GM08714 (cell line): Measurements from ENCODE around the gene IZUMO2.

Source experiments
- H3K4me3 ChIP-seq: fragments of 200-500 bp; sonication (Bioruptor generic); 2 replicates; pipeline ENCODE4 v1.5.1; 2014; ENCODE audit warnings: mild to moderate bottlenecking, low read length, inconsistent platforms
- ZNF274 ChIP-seq: IDR thresholded peaks from 2 replicates; pipeline ENCODE4 v1.6.1; 2012; ENCODE audit warnings: mild to moderate bottlenecking, low read depth, low read length

Gene IZUMO2

DNA sequence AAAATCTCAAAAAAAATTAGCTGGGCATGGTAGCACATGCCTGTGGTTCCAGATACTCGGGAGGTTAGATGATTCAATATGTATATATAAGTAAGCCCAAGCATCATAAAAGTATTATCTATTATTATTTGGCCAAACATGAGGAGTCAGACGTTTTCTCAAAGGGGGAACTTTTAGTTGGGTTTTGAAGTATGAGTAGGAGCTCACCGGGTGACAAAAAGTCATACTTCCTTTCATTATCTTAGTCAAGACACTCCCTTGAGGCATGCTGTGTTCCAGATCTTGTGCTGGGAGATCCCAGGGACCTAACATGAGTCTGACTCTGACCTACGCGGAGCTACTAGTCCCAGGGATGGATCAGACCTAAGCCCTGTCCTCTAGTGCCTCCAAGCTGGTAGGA is 32.1 kb upstream of the IZUMO2 start:
- TF ChIP-seq ZNF274: no peak
- H3K4me3 ChIP-seq: no peak overlapping the region

DNA sequence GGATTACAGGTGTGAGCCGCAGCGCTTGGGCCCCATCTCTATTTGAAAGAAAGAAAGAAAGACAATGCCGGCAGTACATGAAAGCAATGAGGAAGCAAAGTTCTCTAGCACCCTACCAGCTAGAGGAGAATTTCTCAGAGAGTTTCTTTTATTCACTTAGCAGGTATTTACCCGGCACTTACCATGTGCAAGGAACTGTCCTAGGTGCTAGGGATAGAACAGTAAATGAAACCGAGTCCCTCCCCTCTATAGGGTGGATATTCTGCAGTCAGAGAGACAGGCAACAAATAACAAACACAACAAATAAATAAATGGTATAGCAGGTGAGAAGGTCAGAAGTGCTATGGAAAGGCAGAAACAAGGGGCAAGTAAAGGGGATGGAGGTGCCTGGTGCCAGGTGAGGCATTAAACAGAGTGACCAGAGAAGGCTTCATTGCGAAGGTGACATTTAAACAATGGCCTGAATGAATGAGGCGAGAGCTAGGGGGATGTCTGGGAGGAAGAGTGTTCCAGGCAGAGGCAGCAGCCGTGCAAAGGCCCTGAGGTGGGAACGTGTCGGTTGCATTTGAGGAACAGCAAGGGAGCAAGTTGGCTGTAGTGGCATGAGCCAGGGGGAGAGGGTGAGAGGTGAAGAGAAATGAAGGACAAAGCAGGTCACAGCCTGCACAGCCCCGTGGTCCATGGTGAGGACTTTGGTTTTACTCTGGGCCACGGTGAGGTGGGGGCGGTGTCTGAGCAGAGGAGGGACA is 29.6 kb upstream of the IZUMO2 start:
- no peak overlapping the region for H3K4me3 ChIP-seq
- no peak for TF ChIP-seq ZNF274

DNA sequence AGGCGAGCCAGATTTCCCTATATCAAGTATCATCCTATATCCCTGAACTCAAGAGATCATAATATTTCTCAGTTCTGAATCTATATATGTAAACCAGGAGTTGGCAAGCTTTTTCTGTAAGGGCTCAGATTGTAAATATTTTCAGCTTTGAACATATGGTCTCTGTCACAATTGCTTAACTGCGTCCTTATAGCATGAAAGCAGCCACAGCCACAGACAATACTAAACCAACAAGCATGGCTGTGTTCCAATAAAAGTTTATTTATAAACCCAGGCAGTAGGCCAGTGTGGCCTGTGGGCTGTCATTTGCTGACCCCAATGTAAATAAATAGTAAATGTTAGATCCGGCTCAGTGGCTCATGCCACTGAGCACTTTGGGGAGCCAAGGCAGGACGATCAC is 28.1 kb upstream of the IZUMO2 start:
- TF ChIP-seq ZNF274: no peak

DNA sequence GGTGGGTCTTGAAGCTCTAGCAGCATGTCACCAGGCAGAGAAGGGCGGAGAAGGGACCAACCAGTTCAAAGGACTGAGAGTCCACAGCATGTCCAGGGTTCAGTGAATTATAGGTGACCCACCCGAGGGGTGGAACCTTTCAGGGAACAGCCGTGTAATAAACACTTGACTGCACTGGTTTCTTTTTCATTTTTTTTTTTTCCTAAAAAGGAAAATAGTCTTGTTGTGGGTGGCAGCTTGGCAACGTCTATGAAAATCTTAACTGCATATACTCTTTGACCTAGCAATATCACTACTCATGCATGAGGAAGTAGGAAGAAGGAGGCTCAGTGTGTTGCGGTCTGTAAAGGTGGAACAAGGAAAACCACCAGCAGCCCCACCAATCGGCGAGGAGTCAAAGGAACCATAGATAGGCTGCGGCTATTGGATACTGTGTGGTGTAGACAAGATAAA is 27.4 kb upstream of the IZUMO2 start:
- no peak overlapping the region for H3K4me3 ChIP-seq
- TF ChIP-seq ZNF274: no peak

More for the DNA sequence above, 28.1 kb upstream of the IZUMO2 start:
- no peak overlapping the region for H3K4me3 ChIP-seq

DNA sequence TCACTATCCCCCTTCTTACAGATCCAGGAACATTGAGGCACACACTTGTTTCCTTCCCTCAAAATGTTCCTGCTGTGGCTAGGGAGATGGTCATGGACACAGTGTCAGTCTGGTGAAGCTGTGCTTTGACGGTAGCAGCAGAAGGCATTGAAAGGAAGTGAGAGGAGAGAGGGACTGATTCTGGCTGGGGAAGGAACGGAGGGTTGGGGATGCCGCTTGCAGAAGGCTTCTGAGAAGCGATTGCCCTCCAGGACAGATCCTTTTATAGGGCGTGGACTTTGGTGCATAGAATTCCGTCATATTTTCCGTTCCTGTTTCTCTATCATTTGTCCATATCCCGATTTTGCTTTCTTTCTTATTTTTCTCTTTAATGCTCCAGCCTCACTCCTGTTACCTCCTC is 26.2 kb upstream of the IZUMO2 start:
- TF ChIP-seq ZNF274: no peak
- H3K4me3 ChIP-seq: no peak overlapping the region

DNA sequence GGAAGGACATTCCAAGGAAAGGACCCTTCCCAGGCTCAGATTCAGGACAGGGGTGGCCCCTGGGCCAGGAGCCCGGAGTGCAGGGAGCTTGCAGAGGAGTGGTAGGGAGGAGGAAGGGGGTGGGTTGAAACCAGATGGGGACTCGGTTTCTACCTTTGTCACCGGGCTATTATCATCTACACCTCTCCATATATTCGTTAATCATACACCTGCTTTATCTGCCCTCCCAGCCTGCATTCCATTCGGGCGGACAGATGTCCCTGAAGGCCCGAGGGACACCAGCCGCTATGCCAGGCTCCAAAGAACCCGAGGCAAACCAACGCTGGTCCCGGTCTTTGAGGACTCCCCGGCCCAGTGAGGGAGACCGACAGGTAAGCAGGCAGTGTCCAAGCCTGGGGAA is 24.9 kb upstream of the IZUMO2 start:
- no peak overlapping the region for H3K4me3 ChIP-seq
- TF ChIP-seq ZNF274: no peak

DNA sequence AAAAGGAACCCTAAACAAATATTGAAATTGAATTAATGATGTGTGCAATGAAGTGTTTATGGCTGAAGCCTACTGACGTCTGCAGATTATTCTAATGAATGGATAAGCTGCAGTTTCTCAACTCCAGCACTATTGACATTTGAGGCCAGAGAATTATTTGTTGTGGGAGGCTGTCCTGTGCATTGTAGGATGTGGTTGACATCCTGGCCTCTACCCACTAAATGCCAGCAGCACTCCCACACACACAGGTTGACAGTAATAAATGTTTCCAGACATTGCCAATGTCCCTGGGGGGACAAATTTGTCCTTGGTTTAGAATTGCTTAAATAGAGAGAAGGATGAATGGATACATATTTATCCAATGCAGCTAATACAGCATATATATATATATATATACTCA is 21.1 kb upstream of the IZUMO2 start:
- H3K4me3 ChIP-seq: no peak overlapping the region
- no peak for TF ChIP-seq ZNF274

DNA sequence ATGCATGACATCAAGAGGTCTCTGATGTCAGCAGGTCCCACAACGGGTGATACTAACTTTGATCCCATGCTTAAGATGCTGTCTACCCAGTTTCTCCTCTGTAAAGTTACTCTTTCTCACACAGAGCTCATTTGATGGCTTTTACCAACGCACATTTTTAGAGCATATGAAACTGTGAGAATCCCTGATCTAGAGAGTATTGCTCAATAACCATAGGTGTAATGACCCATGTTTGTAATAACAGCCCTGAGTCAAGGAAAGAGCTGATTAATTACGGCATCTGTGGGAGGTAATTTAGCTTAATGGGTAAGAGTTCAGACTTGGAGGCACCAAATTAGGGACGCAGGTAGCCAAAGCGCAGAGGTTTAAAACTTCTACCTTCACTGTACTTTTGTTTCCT is 18.0 kb upstream of the IZUMO2 start:
- no peak for TF ChIP-seq ZNF274
- no peak overlapping the region for H3K4me3 ChIP-seq

DNA sequence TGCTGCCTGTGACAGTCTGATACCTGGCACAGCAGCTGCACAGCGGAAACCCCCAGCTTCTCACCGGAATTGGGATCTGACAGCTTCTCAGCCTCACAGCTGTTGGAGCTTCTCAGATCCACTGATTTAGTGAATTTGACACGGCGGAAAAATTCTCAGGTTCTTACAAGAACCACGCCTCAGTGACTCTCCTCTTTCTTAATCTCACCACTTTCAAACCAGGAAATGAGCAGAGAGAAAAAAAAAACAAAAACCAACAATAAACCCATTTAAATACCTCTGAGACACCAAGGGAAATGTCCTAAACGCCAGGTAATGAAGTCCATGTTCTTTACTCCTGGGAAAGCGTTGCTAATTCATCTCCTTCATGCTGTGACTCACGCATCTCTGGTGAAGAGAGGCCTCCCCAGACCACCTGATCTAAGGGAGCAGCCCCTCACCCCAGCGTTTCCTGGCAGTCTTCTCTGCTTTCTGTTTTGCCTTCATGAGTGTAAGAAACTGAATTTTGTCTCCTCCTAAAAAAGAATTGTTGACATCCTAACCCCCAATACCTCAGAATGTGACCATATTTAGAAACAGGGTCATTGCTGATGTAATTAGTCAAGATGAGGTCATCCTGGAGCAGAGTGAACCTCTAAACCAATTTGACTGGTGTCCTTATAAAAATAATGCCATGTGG is 15.9 kb upstream of the IZUMO2 start:
- H3K4me3 ChIP-seq: no peak overlapping the region
- TF ChIP-seq ZNF274: no peak

DNA sequence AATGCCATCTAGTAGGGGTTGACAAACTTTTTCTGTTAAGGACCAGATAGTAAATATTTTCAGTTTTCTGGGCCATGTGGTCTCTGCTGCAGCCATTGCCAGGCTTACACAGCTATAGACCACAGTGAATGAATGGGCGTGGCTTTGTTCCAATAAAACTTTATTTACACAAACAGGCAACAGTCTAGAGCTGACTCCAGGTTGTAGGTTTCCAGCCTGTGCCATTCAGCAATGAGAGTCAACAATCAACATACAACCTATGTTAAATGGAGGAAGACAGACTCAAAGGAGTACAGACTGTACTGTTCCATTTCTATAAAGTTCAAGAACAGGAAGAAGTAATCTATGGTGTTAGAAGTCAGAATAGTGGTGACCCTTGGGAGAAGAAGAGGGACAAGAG is 15.2 kb upstream of the IZUMO2 start:
- no peak overlapping the region for H3K4me3 ChIP-seq
- no peak for TF ChIP-seq ZNF274

DNA sequence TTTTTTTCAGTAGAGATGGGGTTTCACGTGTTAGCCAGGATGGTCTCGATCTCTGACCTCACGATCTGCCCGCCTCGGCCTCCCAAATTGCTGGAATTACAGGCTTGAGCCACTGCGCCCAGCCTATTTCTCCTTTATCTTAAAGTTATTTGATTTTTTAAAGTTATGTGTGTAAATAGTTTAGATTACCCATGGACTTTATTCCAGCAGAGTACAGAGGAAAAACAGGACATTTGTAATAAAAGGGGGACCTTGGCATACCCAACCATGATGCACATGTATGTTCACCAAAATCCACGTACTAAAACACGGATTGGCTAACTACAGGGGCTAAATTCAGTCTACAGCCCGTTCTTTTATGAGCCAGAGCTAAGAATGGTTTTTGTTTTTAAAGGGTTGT is 13.7 kb upstream of the IZUMO2 start:
- TF ChIP-seq ZNF274: no peak
- no peak overlapping the region for H3K4me3 ChIP-seq

DNA sequence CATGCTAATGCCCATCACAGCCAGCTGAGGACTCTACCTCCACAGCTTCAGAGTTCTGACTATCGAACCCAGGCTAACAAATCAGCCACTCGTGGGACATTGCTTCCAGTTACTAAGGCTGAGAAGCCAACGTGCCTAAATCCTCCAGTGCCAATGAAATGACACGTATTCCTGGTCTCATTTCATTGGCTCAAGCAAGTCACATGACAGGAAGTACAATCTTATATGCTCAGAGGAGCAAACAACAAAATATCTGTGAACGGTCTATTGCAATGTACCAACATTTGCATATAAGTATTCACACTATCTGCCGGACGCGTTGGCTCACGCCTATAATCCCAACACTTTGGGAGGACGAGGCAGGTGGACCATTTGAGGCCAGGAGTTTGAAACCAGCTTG is 12.8 kb upstream of the IZUMO2 start:
- TF ChIP-seq ZNF274: no peak
- no peak overlapping the region for H3K4me3 ChIP-seq

DNA sequence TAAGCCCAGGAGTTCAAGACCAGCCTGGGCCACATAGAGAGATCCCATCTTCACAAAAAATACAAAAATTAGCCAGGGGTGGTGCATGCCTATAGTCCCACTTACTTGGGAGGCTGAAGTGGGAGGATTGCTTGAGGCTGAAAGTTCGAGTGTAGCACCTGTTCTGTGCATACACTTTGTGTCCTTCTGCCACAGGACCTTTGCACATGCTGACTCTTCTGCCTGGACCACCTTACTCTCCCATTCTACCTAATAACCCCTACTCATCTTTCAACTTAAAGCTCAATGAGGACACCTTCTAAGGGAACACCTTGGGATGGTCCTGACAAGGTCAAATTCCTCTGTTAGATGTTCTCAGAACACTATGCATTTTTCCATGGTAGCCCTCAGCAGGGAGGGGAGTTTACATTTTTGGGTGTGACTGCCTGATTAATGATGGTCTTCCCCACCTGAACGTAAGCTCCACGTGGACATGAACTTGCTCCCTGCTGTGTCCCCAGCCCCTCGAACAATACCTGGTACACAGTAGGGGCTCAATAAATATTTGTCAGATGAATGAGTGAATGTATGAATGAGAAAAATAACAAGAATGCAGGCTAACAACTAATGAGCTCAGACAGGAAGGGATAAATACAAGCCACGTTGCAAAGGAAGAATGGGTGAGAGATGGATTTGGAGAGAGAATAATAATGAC is 11.2 kb upstream of the IZUMO2 start:
- H3K4me3 ChIP-seq: no peak overlapping the region
- TF ChIP-seq ZNF274: no peak

DNA sequence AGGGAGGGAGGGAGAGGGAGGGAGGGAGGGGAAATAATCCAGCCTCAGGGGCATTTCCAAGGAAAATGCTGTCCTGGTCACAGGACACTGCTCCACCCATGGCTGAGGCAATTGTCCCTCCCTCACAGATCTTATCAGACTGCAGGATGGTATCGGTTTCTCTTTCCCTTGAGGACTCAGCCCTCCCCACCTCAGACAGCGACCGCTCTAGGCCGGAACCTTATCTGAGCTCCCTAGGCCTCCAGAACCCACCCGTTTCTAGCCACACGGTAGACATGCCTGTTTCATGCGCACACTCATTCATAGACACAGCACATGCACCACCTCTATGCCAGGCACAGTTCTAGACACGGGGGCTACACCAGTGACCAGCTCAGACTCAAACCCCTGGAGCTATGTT is 10.0 kb upstream of the IZUMO2 start:
- no peak overlapping the region for H3K4me3 ChIP-seq
- TF ChIP-seq ZNF274: no peak

DNA sequence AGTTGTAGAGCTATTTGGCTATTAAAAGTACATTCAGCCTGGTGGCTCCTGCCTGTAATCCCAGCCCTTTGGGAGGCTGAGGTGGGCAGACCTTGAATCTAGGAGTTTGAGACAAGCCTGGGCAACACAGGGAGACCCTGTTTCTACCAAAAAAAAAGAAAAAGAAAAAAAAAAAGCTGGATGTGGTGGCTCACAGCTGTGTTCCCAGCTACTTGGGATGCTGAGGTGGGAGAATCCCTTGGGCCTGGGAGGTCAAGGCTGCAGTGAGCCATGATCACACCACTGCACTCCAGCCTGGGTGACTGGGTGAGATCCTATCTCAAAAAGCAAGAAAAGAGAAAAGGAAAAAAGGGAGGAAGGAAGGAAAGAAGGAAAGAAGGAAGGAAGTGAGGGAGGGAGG is 9.6 kb upstream of the IZUMO2 start:
- H3K4me3 ChIP-seq: no peak overlapping the region
- no peak for TF ChIP-seq ZNF274
